Left ventricle myocardium inferior (tissue), 1 donor: Measurements from ENCODE around the gene SPAG6. TPM values are rescaled to one million over a fixed set of nuclear protein-coding genes. Genes with fewer than 3 reads are reported as not detected.

Experiments used
- DNase-seq: peaks from one replicate; pipeline ENCODE4 v3.0.0-alpha.2; 2020
- H3K27ac ChIP-seq: fragments of 200-600 bp; replicated peaks from 2 replicates; pipeline ENCODE4 v1.8.0; 2021
- H3K27me3 ChIP-seq: fragments of 200-600 bp; 2 replicates; pipeline ENCODE4 v1.8.0; 2021; ENCODE audit warnings: low read depth
- H3K36me3 ChIP-seq: fragments of 200-600 bp; 2 replicates; pipeline ENCODE4 v1.8.0; 2021
- H3K4me1 ChIP-seq: fragments of 200-600 bp; 2 replicates; pipeline ENCODE4 v1.8.0; 2021
- H3K4me3 ChIP-seq: fragments of 200-600 bp; 2 replicates; pipeline ENCODE4 v1.8.0; 2021; ENCODE audit warnings: mild to moderate bottlenecking, moderate library complexity
- H3K9me3 ChIP-seq: fragments of 200-600 bp; replicated peaks from 2 replicates; pipeline ENCODE4 v1.8.0; 2021
- CTCF ChIP-seq: fragments of 200-600 bp; IDR thresholded peaks from 2 replicates; pipeline ENCODE4 v1.8.0; 2021; ENCODE audit warnings: antibody characterized with exemption, mild to moderate bottlenecking, borderline replicate concordance
- intact Hi-C: fragments of 100-400 bp; cut with micrococcal nuclease; formaldehyde crosslinking; loops from one replicate; pipeline ENCODE4 v1.11.0; 2022
- total RNA-seq: library from RNA; stranded (reverse); fragmentation: NEBNext Ultra II Directional; extraction: Animal tissue kit (Norgen Biotek cat#: 25700); gene quantifications from one replicate; pipeline ENCODE4 v1.2.1, GENCODE V29; 2021
- donor health status: DM: no; HTN: yes; CAD: no; lungs with severe emphysema.

The SPAG6 gene
- total RNA-seq, 1 donor from 2014 or later, result not detected

DNA sequence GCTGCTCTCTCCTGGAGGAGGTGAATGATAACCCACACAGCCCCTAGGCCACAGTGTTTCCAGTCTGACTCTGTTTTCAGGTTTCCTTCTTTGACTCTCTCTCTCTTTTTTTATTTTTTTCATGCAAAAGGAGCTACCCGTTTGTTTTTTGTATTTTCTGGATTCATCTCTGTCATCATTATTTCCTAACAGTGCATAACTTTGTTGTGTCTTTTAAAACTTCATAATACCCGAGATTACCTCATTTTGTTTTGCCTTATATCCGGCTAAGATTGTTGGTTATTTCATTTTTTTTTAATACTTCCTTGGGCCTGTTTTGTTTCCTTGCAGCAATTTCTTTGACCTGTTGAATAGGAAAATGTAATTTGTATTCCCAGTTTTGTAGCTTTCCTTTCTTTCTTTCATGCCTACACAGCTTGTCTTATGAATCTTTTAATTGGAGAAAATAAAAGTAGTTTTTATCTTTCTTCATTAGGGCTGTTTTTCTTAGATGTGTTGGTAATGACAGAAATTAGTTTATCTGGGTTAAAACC, 72.5 kb downstream of the SPAG6 start:
- no peak for DNase-seq
- TF ChIP-seq CTCF, result no peak
- intact Hi-C loops, result no loop called here
- Histone ChIP-seq H3K4me1 (no peaks in the 10 kb centered on the region), H3K27ac (no peak overlapping the region), H3K36me3 (no peaks in the 10 kb centered on the region), H3K9me3 (no peaks in the 10 kb centered on the region), H3K4me3 (no peak overlapping the region), H3K27me3 (no peaks in the 10 kb centered on the region)

- intact Hi-C loops, result no loop called here
- H3K4me3 ChIP-seq, result no peak overlapping the region
- no peaks in the 10 kb centered on the region for H3K36me3 ChIP-seq
- H3K4me1 ChIP-seq, result no peaks in the 10 kb centered on the region
- H3K27me3 ChIP-seq, result no peaks in the 10 kb centered on the region
- peak; percentile 31 for TF ChIP-seq CTCF
- no peak overlapping the region for H3K27ac ChIP-seq
- H3K9me3 ChIP-seq, result no peaks in the 10 kb centered on the region
- DNase-seq, result no peak
These were observed 75.7 kb downstream of the SPAG6 start for GRCh38 chr10:22420787-22421517.

DNA sequence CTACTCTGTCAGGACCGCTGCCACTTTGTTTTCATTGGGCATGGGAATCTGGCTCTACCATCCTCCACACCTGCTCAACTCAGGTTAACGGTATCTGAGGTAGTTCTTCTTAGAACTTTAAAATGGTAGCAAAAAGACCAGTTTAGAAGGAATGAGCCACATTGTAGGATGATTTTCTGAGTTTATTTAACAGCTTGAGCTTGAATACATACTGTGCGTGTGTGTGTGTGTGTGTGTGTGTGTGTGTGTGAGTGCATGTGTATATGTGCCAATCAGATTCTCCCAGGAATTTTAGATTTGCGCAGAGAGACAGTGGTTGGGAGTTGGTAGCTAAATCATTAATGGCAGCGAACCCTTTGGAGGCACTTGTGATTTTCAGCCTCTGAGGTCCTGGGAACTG, 81.4 kb downstream of the SPAG6 start:
- no peak for TF ChIP-seq CTCF
- Histone ChIP-seq H3K36me3 (no peaks in the 10 kb centered on the region), H3K27me3 (peaks cover 7% of the 10 kb centered on the region), H3K9me3 (no peaks in the 10 kb centered on the region), H3K4me3 (no peak overlapping the region), H3K27ac (no peak overlapping the region), H3K4me1 (peaks cover 10% of the 10 kb centered on the region)
- DNase-seq, result no peak
- intact Hi-C loops, result no loop called here

- Histone ChIP-seq H3K27me3 (peaks cover 8% of the 10 kb centered on the region), H3K36me3 (no peaks in the 10 kb centered on the region), H3K4me1 (peaks cover 10% of the 10 kb centered on the region), H3K27ac (no peak overlapping the region), H3K9me3 (no peaks in the 10 kb centered on the region), H3K4me3 (no peak overlapping the region)
- no peak for DNase-seq
- intact Hi-C loops, result no loop called here
- TF ChIP-seq CTCF, result no peak
These were observed 81.8 kb downstream of the SPAG6 start for GRCh38 chr10:22427101-22427500.

GRCh38 chr10:22427890-22428571, 82.7 kb downstream of the SPAG6 start:
- Histone ChIP-seq H3K27ac (no peak overlapping the region), H3K36me3 (no peaks in the 10 kb centered on the region), H3K4me3 (no peak overlapping the region), H3K9me3 (no peaks in the 10 kb centered on the region), H3K4me1 (peaks cover 10% of the 10 kb centered on the region), H3K27me3 (peaks cover 12% of the 10 kb centered on the region)
- no peak for TF ChIP-seq CTCF
- intact Hi-C loops, result no loop called here
- no peak for DNase-seq
